AG09319 (cell line): ENCODE measurements around the gene ARHGEF28.

ENCODE experiments used
- DNase-seq: peaks from one replicate; pipeline ENCODE4 v3.0.0-alpha.2; 2010; ENCODE audit warnings: low read depth; ENCODE audit errors: extremely low read depth
- CTCF ChIP-seq: IDR thresholded peaks from 2 replicates; pipeline ENCODE4 v1.5.1; 2011; ENCODE audit warnings: low read depth, mild to moderate bottlenecking, inconsistent platforms, low read length, moderate library complexity

ARHGEF28 gene

GRCh38 chr5:73748510-73749400, 122.8 kb downstream of the ARHGEF28 start:
- TF ChIP-seq CTCF = no peak
- no peak for DNase-seq

GRCh38 chr5:73749485-73750270, 123.7 kb downstream of the ARHGEF28 start:
- DNase-seq = no peak
- no peak for TF ChIP-seq CTCF

- no peak for TF ChIP-seq CTCF
- DNase-seq = no peak
Observed at GRCh38 chr5:73751254-73751914, 125.4 kb downstream of the ARHGEF28 start.

GRCh38 chr5:73754254-73754653, 128.3 kb downstream of the ARHGEF28 start:
- DNase-seq = no peak
- TF ChIP-seq CTCF = no peak

- no peak for TF ChIP-seq CTCF
- DNase-seq = no peak
Observed at GRCh38 chr5:73757416-73757815, 131.4 kb downstream of the ARHGEF28 start.

- DNase-seq = no peak
- no peak for TF ChIP-seq CTCF
Observed at GRCh38 chr5:73759771-73760170, 133.8 kb downstream of the ARHGEF28 start.
